Measurements from ENCODE around the gene RNF43. TPM values are rescaled to one million over a fixed set of nuclear protein-coding genes. Genes with fewer than 3 reads are reported as not detected.

RNF43 gene
- polyA plus RNA-seq (ENCODE audit: insufficient read depth in 1 of 5, insufficient read length in 5 of 5, low replicate concordance in 1 of 5): 10 to 100 TPM; 30.2 to 52.8 (median 47.3) TPM
- long read RNA-seq, donor 1, full-length matches to known transcripts: 4 of 45 reads
- long read RNA-seq, donor 1, partial matches to known transcripts: 41 of 45 reads
- long read RNA-seq, donor 1, other reads (novel, unspliced or antisense): 0 of 45 reads
- long read RNA-seq, donor 2, full-length matches to known transcripts: 2 of 2 reads
- long read RNA-seq, donor 2, partial matches to known transcripts: 0 of 2 reads
- long read RNA-seq, donor 2, other reads (novel, unspliced or antisense): 0 of 2 reads
- long read RNA-seq, donor 3, partial matches to known transcripts: 8 of 9 reads
- long read RNA-seq, donor 3, other reads (novel, unspliced or antisense): 0 of 9 reads
- long read RNA-seq, donor 4, full-length matches to known transcripts: 3 of 3 reads
- long read RNA-seq, donor 4, partial matches to known transcripts: 0 of 3 reads
- long read RNA-seq, donor 4, other reads (novel, unspliced or antisense): 0 of 3 reads
- long read RNA-seq, donor 5, partial matches to known transcripts: 6 of 6 reads
- long read RNA-seq, donor 5, other reads (novel, unspliced or antisense): 0 of 6 reads
- long read RNA-seq, donor 6, full-length matches to known transcripts: 4 of 15 reads
- long read RNA-seq, donor 6, partial matches to known transcripts: 11 of 15 reads
- long read RNA-seq, donor 6, other reads (novel, unspliced or antisense): 0 of 15 reads
- long read RNA-seq, donor 7, full-length matches to known transcripts: 2 of 2 reads
- long read RNA-seq, donor 7, partial matches to known transcripts: 0 of 2 reads
- long read RNA-seq, donor 7, other reads (novel, unspliced or antisense): 0 of 2 reads
- long read RNA-seq, donor 8, partial matches to known transcripts: 0 of 1 reads
- long read RNA-seq, donor 8, other reads (novel, unspliced or antisense): 0 of 1 reads

DNA sequence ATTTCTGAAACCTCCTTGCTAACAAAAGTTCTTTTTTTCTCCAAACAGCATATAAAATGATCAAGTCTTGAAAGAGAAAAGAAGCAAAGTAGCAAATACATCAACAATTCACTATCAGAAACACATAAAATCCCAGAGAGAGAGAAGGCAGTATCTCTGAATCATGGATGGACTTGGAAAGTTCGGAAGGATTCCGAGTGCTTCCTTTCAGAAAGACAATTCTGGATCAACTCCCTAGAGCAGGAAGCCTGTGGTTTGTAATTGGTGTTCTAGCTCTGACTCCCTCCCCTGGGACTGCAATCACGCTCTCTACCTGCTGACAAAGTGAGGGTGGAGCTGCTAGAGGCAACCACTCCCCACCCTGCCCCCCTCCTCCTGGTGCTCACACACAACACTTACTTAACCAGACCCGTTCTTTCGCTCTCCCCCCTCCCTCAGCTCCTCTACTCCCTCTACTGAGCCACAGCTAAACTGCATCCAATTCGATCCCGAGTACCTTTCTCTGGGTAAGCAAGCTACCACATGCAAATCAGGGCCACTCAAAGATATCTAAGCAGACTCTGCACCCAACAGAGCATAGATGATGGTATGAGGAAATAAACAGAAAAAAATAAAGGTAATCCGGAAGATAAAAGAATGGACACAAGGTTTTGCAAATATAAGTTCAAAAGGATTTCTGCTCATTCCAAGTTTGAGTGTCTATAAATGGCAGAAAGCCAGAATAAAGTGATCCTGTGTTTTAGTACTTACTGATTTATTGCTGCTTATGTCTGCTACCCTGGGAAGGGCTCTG, at the start of gene RNF43:
RNF43 (minus strand) TSS at position 235 of the 793 bp plus-strand sequence. CDS start 1,957 bp downstream, outside the sequence.
- DNase-seq: peak; percentile 93 to 95

DNA sequence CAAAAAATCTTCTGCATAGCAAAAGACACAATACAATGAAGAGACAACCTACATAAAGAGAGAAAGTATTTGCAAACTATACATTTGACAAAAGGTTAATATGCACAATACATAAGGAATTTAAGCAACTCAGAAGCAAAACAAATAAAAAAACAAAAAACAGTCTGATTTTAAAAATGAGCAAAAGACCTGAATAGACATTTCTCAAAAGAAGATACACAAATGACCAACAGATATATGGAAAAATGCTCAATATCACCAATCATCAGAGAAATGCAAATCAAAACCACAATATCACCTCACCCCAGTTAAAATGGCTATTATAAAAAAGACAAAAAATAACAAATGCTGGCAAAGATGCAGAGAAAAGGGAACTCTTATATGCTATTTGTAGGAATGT, 38.2 kb upstream of the RNF43 start:
- DNase-seq: no peak

DNA sequence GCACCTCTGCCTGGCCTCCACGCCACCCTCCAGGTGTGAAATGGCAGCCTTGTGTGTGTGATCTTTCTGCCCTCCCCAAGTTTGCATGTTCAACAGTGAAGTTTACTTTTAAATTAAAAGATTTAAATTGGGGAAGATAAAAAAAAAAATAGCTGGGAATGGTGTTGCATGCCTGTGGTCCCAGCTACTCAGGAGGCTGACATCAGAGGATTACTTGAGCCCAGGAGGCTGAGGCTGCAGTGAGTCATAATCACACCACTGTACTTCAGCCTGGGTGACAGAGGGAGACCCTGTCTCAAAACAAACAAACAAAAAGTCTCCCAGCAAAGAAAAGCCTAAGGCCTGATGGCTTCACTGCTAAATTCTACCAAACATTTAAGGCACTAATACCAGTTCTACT, 35.4 kb upstream of the RNF43 start:
- no peak for DNase-seq

DNA sequence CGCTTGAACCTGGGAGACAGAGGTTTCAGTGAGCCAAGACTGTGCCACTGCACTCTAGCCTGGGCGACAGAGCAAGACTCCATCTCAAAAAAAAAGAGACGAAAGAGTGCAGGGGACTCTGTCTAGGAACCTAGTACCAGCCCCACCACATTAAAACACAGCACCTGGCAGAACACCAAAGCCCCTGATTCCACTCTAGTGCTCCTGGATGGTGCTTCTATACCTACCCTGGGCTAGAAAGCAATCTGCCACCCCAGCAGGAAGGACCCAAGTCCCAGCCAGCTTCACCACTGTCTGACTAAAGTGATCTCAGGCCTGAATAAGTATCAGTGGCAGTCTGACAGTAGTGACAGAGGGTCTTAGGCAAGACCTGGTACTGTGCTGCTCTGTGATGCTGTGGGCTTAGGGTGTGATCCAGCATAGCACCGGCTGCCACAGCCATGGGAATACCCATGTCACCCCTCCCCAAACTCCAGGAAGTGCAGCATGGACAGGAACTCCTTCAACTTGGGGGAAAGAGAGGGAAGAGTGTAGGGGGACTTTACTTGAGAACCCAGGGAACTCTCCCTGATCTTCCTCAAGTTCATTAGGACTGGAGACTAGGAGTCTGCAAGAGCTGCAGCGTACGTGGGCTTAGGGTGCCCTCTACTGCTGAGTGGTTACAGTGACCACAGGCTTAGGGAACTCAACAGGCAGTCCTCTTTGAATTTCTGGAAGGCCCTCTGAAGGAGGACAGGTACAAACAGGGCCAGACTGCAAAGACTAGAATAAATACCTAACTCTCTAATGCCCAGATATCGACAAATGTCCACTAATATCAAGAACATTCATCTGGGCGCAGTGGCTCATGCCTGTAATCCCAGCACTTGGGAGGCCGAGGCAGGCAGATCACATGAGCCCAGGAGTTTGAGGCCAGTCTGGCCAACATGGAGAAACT, 30.0 kb upstream of the RNF43 start:
- DNase-seq: peak; percentile 31 to 55

DNA sequence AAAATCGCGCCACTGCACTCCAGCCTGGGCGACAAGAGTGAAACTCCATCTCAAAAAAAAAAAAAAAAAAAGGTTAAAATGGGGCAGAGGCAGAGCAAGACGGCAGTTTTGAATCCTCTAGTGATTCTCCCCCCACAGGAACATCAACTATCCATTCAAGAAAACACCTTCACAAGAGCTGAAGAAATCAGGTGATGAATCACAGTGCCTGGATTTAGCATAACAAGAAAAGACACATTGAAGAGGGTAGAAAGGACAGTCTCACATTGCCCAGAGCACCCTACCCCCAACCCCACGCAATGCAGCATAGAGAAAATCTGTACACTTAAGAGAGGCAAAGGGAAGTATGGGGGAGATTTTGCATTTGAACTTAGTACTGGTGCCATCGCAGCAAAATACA, 28.8 kb upstream of the RNF43 start:
- DNase-seq: no peak

DNA sequence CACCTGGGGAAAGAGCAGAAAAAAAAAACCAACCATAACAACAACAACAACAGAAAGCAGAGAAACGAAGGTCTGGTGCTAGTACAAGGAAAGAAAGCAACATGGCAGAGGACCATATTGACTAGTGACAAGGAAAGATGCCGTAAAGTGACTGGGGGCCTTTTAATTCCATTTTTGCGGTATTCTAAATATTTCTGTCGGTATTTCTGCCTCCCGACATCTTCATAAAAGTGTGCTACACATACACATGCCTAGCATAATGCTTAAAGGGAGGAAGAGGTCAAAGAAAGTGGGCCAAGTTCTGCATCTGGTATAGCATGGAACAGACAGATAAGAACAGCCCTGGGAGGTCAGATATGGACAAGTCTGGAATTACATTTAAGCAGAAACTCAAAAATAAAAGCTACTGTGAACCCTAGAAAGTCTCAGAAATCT, 19.5 kb upstream of the RNF43 start:
- DNase-seq: no peak

DNA sequence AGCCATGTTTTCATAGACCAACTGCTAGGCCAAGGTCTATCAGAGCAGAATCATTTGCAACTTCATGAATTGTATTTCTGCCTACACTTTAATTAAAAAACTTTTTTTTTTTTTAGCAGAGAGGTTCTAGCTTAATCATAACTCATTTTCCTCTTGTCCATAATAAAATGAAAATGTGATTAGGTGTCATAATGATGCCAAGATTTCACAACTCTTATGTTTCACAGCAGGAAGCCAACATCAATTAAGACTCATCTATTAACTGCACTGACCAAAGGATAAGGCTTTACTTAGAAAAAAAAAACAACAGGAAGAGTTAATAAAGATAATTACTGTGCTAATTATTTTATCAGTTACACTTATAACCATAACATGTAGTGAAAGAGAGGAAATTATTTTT, 18.9 kb upstream of the RNF43 start:
- DNase-seq: no peak

DNA sequence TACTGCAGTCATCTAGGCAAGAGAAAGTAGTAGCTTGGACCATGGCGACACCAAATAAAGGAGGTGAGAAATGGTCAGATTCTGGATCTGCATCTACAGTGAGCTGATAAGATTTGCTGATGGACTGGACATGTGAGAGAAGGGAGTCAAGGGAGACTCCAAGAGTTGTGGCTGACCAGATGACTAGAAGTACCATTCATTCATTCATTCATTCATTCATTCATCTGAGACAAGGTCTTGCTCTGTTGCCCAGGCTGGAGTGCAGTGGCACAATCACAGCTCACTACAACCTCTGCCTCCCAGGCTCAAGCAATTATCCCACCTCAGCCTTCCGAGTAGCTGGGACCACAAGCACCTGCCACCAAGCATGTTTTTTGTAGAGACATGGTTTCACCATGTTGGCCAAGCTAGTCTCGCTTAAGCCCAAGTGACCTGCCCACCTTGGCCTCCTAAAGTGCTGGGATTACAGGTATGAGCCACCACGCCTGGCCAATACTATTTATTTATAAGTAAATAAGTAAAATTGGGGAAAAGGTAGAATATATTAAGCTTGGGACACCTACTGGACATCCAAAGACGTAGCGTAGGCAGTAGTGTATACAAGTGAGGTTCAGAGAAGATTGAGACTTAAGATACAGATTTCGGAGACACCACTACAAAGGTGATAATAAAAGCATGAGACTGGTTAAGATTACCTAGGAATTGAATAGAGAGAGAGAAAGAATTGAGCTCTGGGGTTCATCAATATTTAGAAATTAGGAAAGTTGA, 15.7 kb upstream of the RNF43 start:
- no peak for DNase-seq

DNA sequence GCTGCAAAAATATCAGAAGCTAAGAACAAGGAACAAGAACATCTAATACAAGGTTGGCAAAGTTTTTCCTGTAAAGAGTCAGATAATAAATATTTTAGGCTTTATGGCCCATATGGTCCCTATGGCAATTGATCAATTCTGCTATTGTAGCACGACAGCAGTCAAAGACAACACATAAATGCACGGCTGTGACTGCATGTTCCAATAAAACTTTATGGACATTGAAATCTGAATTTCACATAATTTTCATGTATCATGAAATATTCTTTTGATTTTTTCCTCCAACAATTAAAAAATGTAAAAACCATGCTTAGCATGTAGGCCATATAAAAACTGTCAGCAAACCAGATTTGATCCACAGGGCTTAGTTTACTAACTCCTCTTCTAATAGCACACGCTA, 10.5 kb upstream of the RNF43 start:
- DNase-seq: no peak

DNA sequence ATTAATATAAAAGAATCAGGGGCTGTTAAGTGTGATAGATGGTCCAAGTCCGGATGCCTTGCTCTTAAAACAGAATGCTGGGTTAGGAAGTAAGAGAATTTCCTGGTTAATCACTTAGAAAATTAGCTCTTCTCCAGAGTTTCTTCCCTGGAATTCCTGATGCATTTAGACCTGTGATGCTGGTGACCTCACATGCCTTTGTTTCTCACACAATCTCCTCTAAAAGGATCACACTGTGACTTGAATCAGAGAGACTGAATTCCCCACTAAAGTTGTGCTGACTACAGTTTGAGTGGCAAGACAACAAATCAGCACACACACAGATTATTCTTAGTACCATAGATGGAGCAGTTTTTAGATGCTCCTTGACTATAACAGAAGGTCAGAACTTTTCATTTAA, 4.4 kb upstream of the RNF43 start:
- DNase-seq: no peak

DNA sequence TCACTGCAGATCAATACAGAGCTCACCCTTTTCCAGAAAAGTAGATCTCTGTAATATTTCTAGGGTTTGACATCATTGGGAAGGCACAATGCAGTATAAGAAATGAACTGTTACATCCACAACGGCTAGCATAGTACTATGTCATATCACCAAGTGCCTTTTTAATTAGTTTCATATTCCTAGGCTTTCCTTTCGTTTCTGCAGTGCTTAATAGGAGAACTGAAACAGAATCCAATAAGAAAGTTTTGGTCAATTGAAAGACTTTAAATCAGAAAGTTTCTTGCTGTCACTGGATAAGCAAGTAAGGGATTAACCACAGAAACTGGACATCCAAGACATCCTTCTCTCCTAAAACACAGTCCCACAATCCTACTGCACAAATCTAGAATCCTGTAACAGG, 3.5 kb upstream of the RNF43 start:
- DNase-seq: no peak

DNA sequence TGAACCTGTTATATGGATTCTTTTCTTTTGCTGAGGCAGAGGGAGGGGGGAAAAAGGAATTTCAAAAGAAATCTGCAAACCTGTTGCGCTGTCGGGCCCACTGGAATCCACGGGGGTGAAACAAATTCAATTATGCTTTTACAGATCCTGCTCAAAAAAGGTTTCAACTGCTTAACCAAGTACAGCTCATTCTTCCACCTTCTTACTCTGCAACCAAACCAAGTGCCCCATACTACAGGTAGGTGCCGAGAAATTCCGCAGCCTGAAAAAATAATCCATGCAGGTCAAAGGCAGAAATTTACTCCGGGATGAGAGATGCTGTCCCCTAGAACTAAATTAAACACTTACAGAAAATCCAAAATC, 416 bp downstream of the RNF43 start:
- no peak for DNase-seq

DNA sequence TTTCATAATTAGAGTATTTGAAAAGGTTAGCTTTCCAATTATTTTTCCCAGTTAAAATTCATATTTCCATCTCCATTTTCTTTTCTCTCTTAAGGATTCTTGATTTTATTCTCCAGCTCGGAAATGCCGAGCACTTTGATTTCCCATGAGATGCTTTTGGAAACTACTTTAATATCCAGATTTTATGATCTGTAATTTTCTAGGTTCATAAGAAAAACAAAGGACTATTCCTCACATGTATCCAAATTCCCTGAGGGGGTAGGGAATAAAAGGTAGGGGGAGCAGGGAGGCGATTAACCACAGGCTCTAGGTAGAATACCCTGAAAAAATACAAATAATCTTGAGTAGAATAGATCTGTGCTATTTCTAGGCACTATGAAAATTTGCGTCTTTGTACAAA, 938 bp downstream of the RNF43 start:
- DNase-seq: no peak

DNA sequence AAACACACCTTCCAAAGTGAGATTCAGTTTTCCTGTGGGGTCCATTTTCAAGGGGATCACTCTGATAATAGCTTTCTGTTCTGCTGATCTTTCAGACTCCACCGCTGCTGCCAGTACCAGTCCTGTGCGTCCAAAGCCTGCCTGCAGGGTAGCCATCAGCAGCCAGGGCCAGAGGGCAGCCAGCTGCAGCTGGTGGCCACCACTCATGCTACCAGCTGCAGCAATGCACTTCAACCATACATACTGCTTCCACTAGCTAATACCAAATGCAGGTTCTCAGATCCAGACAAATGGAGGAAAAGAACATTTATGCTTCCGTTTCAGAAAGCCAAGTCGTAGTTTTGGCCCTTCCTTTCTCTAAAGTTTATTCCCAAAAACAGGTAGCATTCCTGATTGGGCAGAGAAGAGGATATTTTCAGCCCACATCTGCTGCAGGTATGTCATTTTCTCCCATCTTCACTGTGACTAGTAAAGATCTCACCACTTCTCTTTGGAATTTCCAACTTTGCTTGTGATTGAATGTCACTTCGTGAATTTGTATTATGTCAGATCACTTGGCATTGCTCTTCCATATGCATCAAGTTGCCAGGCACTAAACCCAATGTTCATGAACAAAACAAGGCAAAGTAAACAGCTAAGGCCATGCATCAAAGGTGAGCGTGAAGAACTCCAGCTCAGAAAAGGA, 1.8 kb downstream of the RNF43 start:
- no peak for DNase-seq

DNA sequence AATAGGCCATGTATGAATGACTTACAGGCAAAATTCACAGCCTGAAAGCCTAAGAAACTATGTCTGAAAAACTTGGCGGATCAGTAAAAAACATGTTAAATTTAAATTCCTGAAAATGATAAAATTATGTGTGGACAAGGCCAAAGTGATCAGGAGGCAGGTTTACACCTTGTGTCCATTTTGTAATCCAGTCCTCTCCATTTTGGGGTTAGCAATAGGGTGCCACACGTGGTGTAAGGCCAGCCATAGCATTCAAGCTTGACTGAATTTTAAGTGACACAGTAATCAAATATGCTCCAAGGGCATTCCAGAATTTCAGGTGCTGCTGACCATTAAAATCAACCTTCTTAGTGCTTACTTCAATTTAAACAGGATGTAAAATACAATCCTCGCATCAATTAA, 2.7 kb downstream of the RNF43 start:
- no peak for DNase-seq

DNA sequence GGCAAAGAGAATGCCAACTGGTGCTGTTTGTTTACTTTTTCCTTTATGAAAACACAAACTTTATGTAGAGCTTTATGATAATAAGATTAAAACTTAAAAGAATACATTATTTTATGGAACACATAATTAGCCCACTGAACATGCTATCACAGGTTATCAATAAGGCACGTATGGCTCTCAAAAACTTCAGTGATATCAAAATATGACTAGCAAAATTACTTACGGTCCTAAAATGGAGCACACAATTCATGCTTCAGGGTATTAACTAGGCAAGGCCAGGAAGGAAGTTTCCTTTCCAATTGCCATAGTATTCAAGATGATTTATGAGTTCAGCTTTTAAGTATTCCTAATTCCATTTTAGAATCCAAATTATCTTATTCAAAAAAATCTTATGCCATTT, 3.6 kb downstream of the RNF43 start:
- DNase-seq: no peak

DNA sequence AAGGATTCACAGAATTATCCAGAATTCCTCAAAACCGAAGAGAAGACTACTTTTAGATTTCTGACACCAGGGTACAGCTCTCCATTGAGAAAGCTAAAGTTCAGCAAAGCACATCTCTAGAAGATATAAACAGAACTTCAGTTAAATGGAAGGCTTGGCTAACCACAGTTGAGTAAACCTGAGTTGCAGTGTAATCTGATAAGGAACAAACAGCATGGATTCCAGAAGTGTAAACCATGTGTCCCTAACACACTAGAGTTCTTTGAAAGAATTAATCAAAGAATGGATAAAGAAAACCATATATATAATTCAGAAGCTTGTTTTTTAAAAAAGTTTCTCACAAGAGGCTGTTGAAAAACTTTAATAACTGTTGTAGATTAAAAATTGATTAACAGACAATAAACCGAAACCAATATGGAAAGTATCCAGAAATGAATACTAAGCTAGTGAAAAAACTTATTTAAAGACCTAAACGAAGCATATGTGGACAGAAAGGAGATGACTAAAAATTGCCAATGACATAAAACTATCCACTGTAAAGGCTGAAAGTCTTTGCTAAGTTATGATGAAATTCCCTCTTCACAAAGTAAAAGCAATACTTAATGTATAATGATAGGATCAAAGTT, 4.3 kb downstream of the RNF43 start:
- no peak for DNase-seq

DNA sequence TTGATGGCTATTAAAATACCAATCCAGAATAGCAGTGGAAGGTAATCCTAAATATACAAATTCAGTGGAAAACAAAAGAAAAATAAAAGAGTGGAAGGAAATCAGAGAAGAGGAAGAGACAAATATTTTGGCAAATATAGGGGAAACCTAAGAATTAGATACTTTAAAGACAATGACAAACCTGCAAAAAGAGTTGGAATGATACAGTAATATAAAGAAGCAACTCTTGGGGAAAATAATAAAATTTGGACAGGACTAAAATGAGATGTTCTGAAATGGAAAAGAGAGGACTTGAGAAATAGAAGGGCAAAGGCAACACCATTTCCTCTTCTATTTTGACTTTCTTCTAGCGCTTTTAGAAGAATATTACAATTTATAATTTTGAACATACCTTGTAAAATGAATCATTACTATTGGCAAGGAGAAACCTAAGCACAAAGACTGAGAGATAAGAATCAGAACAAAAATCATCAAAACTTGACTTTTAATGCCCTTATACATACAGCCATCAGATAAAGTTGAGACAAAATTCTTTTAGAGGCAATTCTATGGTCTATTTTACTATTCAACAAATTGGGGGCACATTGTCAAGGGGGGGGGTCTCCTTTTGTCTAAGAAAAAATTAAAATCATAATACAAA, 5.2 kb downstream of the RNF43 start:
- no peak for DNase-seq

All from right lung (tissue), 10 donors.